SU-DHL-6 (cell line): ENCODE data around the gene MAML2.

Experiments
- H2AFZ ChIP-seq: fragments of 200-600 bp; sonication (generic); 2 replicates; pipeline ENCODE4 v1.6.1; 2014; ENCODE audit warnings: low read depth, mild to moderate bottlenecking, moderate library complexity, mixed read lengths, antibody characterized with exemption, low read length; ENCODE audit not compliant: severe bottlenecking
- H3F3A ChIP-seq: fragments of 200-600 bp; shearing (Covaris generic); 2 replicates; pipeline ENCODE4 v1.6.0; 2016; ENCODE audit warnings: antibody characterized with exemption, mild to moderate bottlenecking; ENCODE audit not compliant: insufficient read depth
- H3K27ac ChIP-seq: fragments of 200-600 bp; sonication (generic); 2 replicates; pipeline ENCODE4 v1.5.1; 2016; ENCODE audit warnings: low read depth, mild to moderate bottlenecking, low read length, moderate library complexity, mixed read lengths
- H3K27me3 ChIP-seq: fragments of 200-600 bp; sonication (generic), shearing (Covaris generic); 2 replicates; pipeline ENCODE4 v1.6.0; 2014; ENCODE audit warnings: mild to moderate bottlenecking, low read length
- H3K36me3 ChIP-seq: fragments of 200-600 bp; sonication (generic); 2 replicates; pipeline ENCODE4 v1.6.1; 2014; ENCODE audit warnings: mild to moderate bottlenecking, low read length, mixed read lengths
- H3K4me2 ChIP-seq: fragments of 300-600, 200-600 bp; shearing (Covaris generic), sonication (generic); 2 replicates; pipeline ENCODE4 v1.6.0; 2014; ENCODE audit warnings: low read length, low read depth, mild to moderate bottlenecking; ENCODE audit not compliant: poor library complexity, severe bottlenecking
- H3K4me3 ChIP-seq: fragments of 200-600 bp; sonication (generic); 2 replicates; pipeline ENCODE4 v1.5.1; 2014; ENCODE audit warnings: antibody characterized with exemption, low read length, mild to moderate bottlenecking, mixed read lengths; ENCODE audit not compliant: insufficient read depth, poor library complexity, severe bottlenecking
- H3K79me2 ChIP-seq: fragments of 200-600 bp; sonication (generic); 2 replicates; pipeline ENCODE4 v1.6.1; 2014; ENCODE audit warnings: mild to moderate bottlenecking, low read length, moderate library complexity; ENCODE audit not compliant: insufficient read depth
- H3K9ac ChIP-seq: fragments of 200-600 bp; sonication (generic); 2 replicates; pipeline ENCODE4 v1.7.0; 2014; ENCODE audit warnings: mild to moderate bottlenecking, low read length
- H3K9me2 ChIP-seq: fragments of 200-600 bp; sonication (generic); replicated peaks from 2 replicates; pipeline ENCODE4 v1.6.1; 2014; ENCODE audit warnings: low read length; ENCODE audit not compliant: insufficient read depth
- H3K9me3 ChIP-seq: fragments of 200-600 bp; sonication (generic); 2 replicates; pipeline ENCODE4 v1.6.1; 2014; ENCODE audit warnings: low read length, mixed read lengths; ENCODE audit not compliant: insufficient read depth
- H4K20me1 ChIP-seq: fragments of 200-600 bp; sonication (generic); 2 replicates; pipeline ENCODE4 v1.6.1; 2014; ENCODE audit warnings: low read depth, mild to moderate bottlenecking, antibody characterized with exemption, low read length, moderate library complexity, mixed read lengths
- CTCF ChIP-seq: fragments of 200-600 bp; sonication (generic); IDR thresholded peaks from one replicate; pipeline ENCODE4 v1.5.1; 2017; ENCODE audit warnings: antibody characterized with exemption, mild to moderate bottlenecking, low read length, moderate library complexity; ENCODE audit not compliant: insufficient read depth, poor library complexity, severe bottlenecking
- EZH2phosphoT487 ChIP-seq: fragments of 200-600 bp; sonication (generic), shearing (Covaris generic); conservative IDR thresholded peaks from 2 replicates; pipeline ENCODE4 v1.6.1; 2018; ENCODE audit warnings: mild to moderate bottlenecking, antibody characterized with exemption, low read length, moderate library complexity, mixed read lengths

The MAML2 gene

GRCh38 chr11:96309016-96309642, 33.9 kb downstream of the MAML2 start:
- Histone ChIP-seq H4K20me1 (no peaks in the 10 kb centered on the region), H3K36me3 (no peaks in the 10 kb centered on the region), H3K9me3 (no peaks in the 10 kb centered on the region), H3K27ac (no peak overlapping the region), H3K79me2 (no peaks in the 10 kb centered on the region), H3K9ac (no peak overlapping the region), H3K4me3 (no peak overlapping the region), H3K4me2 (no peak overlapping the region), H3K27me3 (no peaks in the 10 kb centered on the region), H2AFZ (no peak overlapping the region), H3K9me2 (no peaks in the 10 kb centered on the region), H3F3A (no peaks in the 10 kb centered on the region)
- no peak for TF ChIP-seq CTCF
- no peak for TF ChIP-seq EZH2phosphoT487

GRCh38 chr11:96307776-96308140, 35.2 kb downstream of the MAML2 start:
- Histone ChIP-seq H3K4me2 (no peak overlapping the region), H3K4me3 (no peak overlapping the region), H3K9ac (no peak overlapping the region), H3K79me2 (no peaks in the 10 kb centered on the region), H3K9me2 (no peaks in the 10 kb centered on the region), H3K27me3 (no peaks in the 10 kb centered on the region), H3K27ac (no peak overlapping the region), H4K20me1 (no peaks in the 10 kb centered on the region), H2AFZ (no peak overlapping the region), H3K9me3 (no peaks in the 10 kb centered on the region), H3F3A (no peaks in the 10 kb centered on the region), H3K36me3 (no peaks in the 10 kb centered on the region)
- TF ChIP-seq CTCF (no peak), EZH2phosphoT487 (no peak)

- TF ChIP-seq EZH2phosphoT487: no peak
- TF ChIP-seq CTCF: no peak
- Histone ChIP-seq H3K27ac (no peak overlapping the region), H3K4me2 (no peak overlapping the region), H3K36me3 (no peaks in the 10 kb centered on the region), H3K9ac (no peak overlapping the region), H3K9me3 (no peaks in the 10 kb centered on the region), H3K27me3 (no peaks in the 10 kb centered on the region), H3F3A (no peaks in the 10 kb centered on the region), H3K9me2 (no peaks in the 10 kb centered on the region), H2AFZ (no peak overlapping the region), H4K20me1 (no peaks in the 10 kb centered on the region), H3K79me2 (no peaks in the 10 kb centered on the region), H3K4me3 (no peak overlapping the region)
Measured at GRCh38 chr11:96306933-96307775, 35.8 kb downstream of the MAML2 start.
